PFSK-1 (cell line): ENCODE results near the gene LILRB2.
A peak's percentile ranks its signal among the peaks of the same experiment; 100 is the strongest.

ENCODE experiments used
- FOXP2 ChIP-seq: optimal IDR thresholded peaks from 2 replicates; pipeline ENCODE3; 2011; ENCODE audit warnings: borderline replicate concordance, control low read depth, inconsistent platforms; ENCODE audit not compliant: insufficient read depth; ENCODE audit errors: extremely low read length, extremely low read depth
- POLR2AphosphoS5 ChIP-seq: IDR thresholded peaks from 2 replicates; pipeline ENCODE4 v1.6.1; 2012; ENCODE audit warnings: low read depth, mild to moderate bottlenecking, control low read depth, low read length, moderate library complexity
- SIN3A ChIP-seq: IDR thresholded peaks from 2 replicates; pipeline ENCODE4 v1.6.1; 2012; ENCODE audit warnings: mild to moderate bottlenecking, low read length, moderate library complexity, borderline replicate concordance; ENCODE audit not compliant: insufficient read depth
- TAF1 ChIP-seq: IDR thresholded peaks from 2 replicates; pipeline ENCODE4 v1.6.1; 2012; ENCODE audit warnings: low read length, control low read depth, borderline replicate concordance; ENCODE audit not compliant: insufficient read depth
- TF ChIP-seq, protein P1 (sequence below), 2 experiments: IDR thresholded peaks; 2 replicates each; pipeline versions ENCODE4 v1.6.1 to v1.8.0; 2011 to 2012; ENCODE audit warnings: low read depth in 2 of 2, low read length in 2 of 2, control low read depth in 1 of 2, inconsistent platforms in 1 of 2, mild to moderate bottlenecking in 1 of 2, moderate library complexity in 1 of 2; ENCODE audit not compliant: insufficient read depth in 1 of 2

DNA sequence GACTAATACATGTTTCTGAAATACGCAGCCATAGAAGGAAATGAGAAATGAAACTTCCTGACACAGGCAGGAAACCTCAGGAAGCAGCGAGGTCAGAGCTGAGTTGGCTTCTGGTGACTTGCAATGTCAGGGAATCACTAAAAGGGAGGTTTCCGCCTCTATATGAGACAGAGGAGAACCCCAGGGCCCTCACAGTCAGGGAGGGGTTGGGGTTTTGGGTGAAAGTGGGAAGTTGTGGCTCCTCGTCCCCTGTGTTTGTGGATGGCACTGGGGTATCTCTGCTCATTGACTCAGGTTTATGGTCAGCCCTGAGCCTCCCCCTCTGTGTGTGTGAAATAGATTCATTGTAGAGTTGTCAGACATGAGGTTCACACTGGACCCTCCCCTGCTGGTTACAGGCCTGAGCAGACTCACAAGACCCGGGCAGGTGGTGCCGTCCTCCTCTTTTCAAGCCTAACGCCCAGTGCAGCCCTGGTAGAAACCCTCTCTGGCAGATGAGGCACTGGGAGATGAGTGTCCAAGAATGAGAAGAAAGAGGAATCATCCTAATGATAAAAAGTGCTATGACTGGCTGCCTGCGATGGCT, 32.8 kb downstream of the LILRB2 start:
- TF ChIP-seq POLR2AphosphoS5 (peak; percentile 31; the same call in 1 of the 2 replicates), SIN3A (peak; percentile 68; the same call in 1 of the 2 replicates), TAF1 (no peak), FOXP2 (no peak)
- TF ChIP-seq, protein P1, sequence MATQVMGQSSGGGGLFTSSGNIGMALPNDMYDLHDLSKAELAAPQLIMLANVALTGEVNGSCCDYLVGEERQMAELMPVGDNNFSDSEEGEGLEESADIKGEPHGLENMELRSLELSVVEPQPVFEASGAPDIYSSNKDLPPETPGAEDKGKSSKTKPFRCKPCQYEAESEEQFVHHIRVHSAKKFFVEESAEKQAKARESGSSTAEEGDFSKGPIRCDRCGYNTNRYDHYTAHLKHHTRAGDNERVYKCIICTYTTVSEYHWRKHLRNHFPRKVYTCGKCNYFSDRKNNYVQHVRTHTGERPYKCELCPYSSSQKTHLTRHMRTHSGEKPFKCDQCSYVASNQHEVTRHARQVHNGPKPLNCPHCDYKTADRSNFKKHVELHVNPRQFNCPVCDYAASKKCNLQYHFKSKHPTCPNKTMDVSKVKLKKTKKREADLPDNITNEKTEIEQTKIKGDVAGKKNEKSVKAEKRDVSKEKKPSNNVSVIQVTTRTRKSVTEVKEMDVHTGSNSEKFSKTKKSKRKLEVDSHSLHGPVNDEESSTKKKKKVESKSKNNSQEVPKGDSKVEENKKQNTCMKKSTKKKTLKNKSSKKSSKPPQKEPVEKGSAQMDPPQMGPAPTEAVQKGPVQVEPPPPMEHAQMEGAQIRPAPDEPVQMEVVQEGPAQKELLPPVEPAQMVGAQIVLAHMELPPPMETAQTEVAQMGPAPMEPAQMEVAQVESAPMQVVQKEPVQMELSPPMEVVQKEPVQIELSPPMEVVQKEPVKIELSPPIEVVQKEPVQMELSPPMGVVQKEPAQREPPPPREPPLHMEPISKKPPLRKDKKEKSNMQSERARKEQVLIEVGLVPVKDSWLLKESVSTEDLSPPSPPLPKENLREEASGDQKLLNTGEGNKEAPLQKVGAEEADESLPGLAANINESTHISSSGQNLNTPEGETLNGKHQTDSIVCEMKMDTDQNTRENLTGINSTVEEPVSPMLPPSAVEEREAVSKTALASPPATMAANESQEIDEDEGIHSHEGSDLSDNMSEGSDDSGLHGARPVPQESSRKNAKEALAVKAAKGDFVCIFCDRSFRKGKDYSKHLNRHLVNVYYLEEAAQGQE (IDR thresholded peaks at IDR 0.05; ENCODE audit: insufficient read depth in 1 of 2, low read depth in 2 of 2, low read length in 2 of 2), result no peak
